HCT116 (cell line): ENCODE measurements around the gene WDR5. TPM values are rescaled to one million over a fixed set of nuclear protein-coding genes. Genes with fewer than 3 reads are reported as not detected.

Experiments
- ATAC-seq: fragments of 200-7000 bp; cut with Tn5 transposase; 2 replicates; pipeline ENCODE4 v1.9.1; 2020; ENCODE audit warnings: mild to moderate bottlenecking, moderate library complexity
- BruUV-seq: library from RNA; stranded (reverse); fragments of 400-500 nt; replicated peaks from 2 replicates; lab custom pipeline; 2021; lab: Mats Ljungman, UMichigan
- CTCF ChIA-PET: fragments of 300-600 bp; sonication (Branson Sonifier 250); formaldehyde crosslinking; loops from one replicate; lab custom pipeline; 2021; ENCODE audit warnings: antibody characterized with exemption; lab: Charles Lee
- POLR2A ChIA-PET: fragments of 300-600, 350-600 bp; sonication (Branson Sonifier 250); formaldehyde crosslinking; loops from one replicate; lab custom pipeline; 2021; ENCODE audit warnings: antibody characterized with exemption; lab: Charles Lee
- RAD21 ChIA-PET, 2 experiments: fragments of 300-600 bp; sonication (Branson Sonifier 250); formaldehyde crosslinking; loops; one replicate each; lab custom pipeline; 2023; ENCODE audit warnings: low total read pairs in 2 of 2; ENCODE audit not compliant: uncharacterized antibody in 2 of 2, unreplicated experiment in 2 of 2, low non-redundant PET in 1 of 2; lab: Charles Lee
- DNase-seq: peaks from one replicate; pipeline ENCODE4 v3.0.0-alpha.2; 2010; ENCODE audit warnings: low read depth, low spot score
- H2AFZ ChIP-seq: fragments of 200-600 bp; shearing (Covaris generic), sonication (generic); 2 replicates; pipeline ENCODE4 v1.6.1; 2017; ENCODE audit warnings: low read depth, mixed run types, mixed read lengths, antibody characterized with exemption, low read length; ENCODE audit not compliant: poor library complexity, severe bottlenecking
- H3K27ac ChIP-seq: 2 replicates; pipeline ENCODE4 v1.5.1; 2012; ENCODE audit warnings: low read depth, low read length
- H3K27me3 ChIP-seq: fragments of 200-600 bp; sonication (generic); 2 replicates; pipeline ENCODE4 v1.6.1; 2016; ENCODE audit warnings: mixed run types, low read length, mixed read lengths; ENCODE audit not compliant: insufficient read depth
- H3K36me3 ChIP-seq, 2 experiments: fragments of 200-500 bp in 1 of 2; fragments of 200-600 bp in 1 of 2; sonication (Bioruptor generic) in 1 of 2; sonication (generic) in 1 of 2; 2 replicates each; pipeline versions ENCODE4 v1.5.1 to v1.6.1; 2014 to 2016; ENCODE audit warnings: low read length in 2 of 2, inconsistent platforms in 1 of 2, mixed read lengths in 1 of 2, mixed run types in 1 of 2; ENCODE audit not compliant: insufficient read depth in 2 of 2, control insufficient read depth in 1 of 2
- H3K4me1 ChIP-seq, 2 experiments: fragments of 200-600 bp in 1 of 2; sonication (generic) in 1 of 2; 2 replicates each; pipeline versions ENCODE4 v1.5.1 to v1.6.1; 2012 to 2017; ENCODE audit warnings: low read length in 2 of 2, inconsistent platforms in 1 of 2, mild to moderate bottlenecking in 1 of 2, mixed read lengths in 1 of 2, mixed run types in 1 of 2, moderate library complexity in 1 of 2; ENCODE audit not compliant: insufficient read depth in 2 of 2, control insufficient read depth in 1 of 2
- H3K4me2 ChIP-seq: fragments of 200-600 bp; sonication (generic); 2 replicates; pipeline ENCODE4 v1.6.1; 2017; ENCODE audit warnings: mixed run types, low read length, mixed read lengths
- H3K4me3 ChIP-seq, 2 experiments: fragments of 200-600 bp in 1 of 2; sonication (generic) in 1 of 2; replicated peaks in 1 of 2; 2 replicates each; pipeline ENCODE4 v1.5.1; 2011 to 2016; ENCODE audit warnings: low read length in 2 of 2, control low read depth in 1 of 2, low read depth in 1 of 2, mild to moderate bottlenecking in 1 of 2, mixed read lengths in 1 of 2, mixed run types in 1 of 2
- H3K79me2 ChIP-seq: fragments of 200-600 bp; sonication (generic); 2 replicates; pipeline ENCODE4 v1.6.1; 2017; ENCODE audit warnings: mild to moderate bottlenecking, mixed run types, low read length, moderate library complexity, mixed read lengths; ENCODE audit not compliant: insufficient read depth
- H3K9ac ChIP-seq: fragments of 200-600 bp; sonication (generic); 2 replicates; pipeline ENCODE4 v1.6.1; 2016; ENCODE audit warnings: low read length, mixed read lengths
- H3K9me2 ChIP-seq: fragments of 200-600 bp; sonication (generic), shearing (Covaris generic); 2 replicates; pipeline ENCODE4 v1.6.1; 2017; ENCODE audit warnings: mixed run types, mild to moderate bottlenecking, moderate library complexity; ENCODE audit not compliant: insufficient read depth
- H3K9me3 ChIP-seq, 2 experiments: fragments of 200-500 bp in 1 of 2; fragments of 200-600 bp in 1 of 2; sonication (Bioruptor generic) in 1 of 2; sonication (generic) in 1 of 2; 2 replicates each; pipeline ENCODE4 v1.6.1; 2014 to 2017; ENCODE audit warnings: low read length in 2 of 2, mixed read lengths in 2 of 2, inconsistent platforms in 1 of 2, low read depth in 1 of 2, mild to moderate bottlenecking in 1 of 2, mixed run types in 1 of 2, moderate library complexity in 1 of 2; ENCODE audit not compliant: control insufficient read depth in 1 of 2, insufficient read depth in 1 of 2
- H4K20me1 ChIP-seq: fragments of 200-600 bp; sonication (generic), shearing (Covaris generic); 2 replicates; pipeline ENCODE4 v1.6.1; 2017; ENCODE audit warnings: mixed run types, mild to moderate bottlenecking, moderate library complexity; ENCODE audit not compliant: insufficient read depth
- ATF3 ChIP-seq: IDR thresholded peaks from 2 replicates; pipeline ENCODE4 v1.6.1; 2012
- CBX3 ChIP-seq: IDR thresholded peaks from 2 replicates; pipeline ENCODE4 v1.6.1; 2012; ENCODE audit warnings: low read depth
- EGR1 ChIP-seq: IDR thresholded peaks from 2 replicates; pipeline ENCODE4 v1.6.1; 2012; ENCODE audit warnings: low read depth
- ELF1 ChIP-seq: IDR thresholded peaks from 2 replicates; pipeline ENCODE4 v1.6.1; 2012; ENCODE audit warnings: low read depth, borderline replicate concordance
- EZH2 ChIP-seq: fragments of 200-600 bp; sonication (generic); IDR thresholded peaks from 2 replicates; pipeline ENCODE4 v1.6.1; 2017; ENCODE audit warnings: antibody characterized with exemption, mixed run types
- EZH2phosphoT487 ChIP-seq: fragments of 200-600 bp; IDR thresholded peaks from 2 replicates; pipeline ENCODE4 v1.6.1; 2018; ENCODE audit warnings: antibody characterized with exemption, borderline replicate concordance
- FOSL1 ChIP-seq: IDR thresholded peaks from 2 replicates; pipeline ENCODE4 v1.6.1; 2012; ENCODE audit warnings: low read depth
- JUND ChIP-seq: IDR thresholded peaks from 2 replicates; pipeline ENCODE4 v1.6.1; 2012
- MAX ChIP-seq: IDR thresholded peaks from 2 replicates; pipeline ENCODE4 v1.6.1; 2012
- POLR2A ChIP-seq: IDR thresholded peaks from 2 replicates; pipeline ENCODE4 v1.7.0; 2011; ENCODE audit warnings: borderline replicate concordance; ENCODE audit not compliant: insufficient read depth, insufficient read length; ENCODE audit errors: extremely low read depth
- POLR2AphosphoS5 ChIP-seq: IDR thresholded peaks from 2 replicates; pipeline ENCODE4 v1.6.1; 2011; ENCODE audit warnings: mild to moderate bottlenecking, low read depth, low read length, moderate library complexity
- RAD21 ChIP-seq: IDR thresholded peaks from 2 replicates; pipeline ENCODE4 v1.6.1; 2012; ENCODE audit warnings: low read depth, mild to moderate bottlenecking
- SIN3A ChIP-seq: IDR thresholded peaks from 2 replicates; pipeline ENCODE4 v1.6.1; 2012; ENCODE audit warnings: low read depth
- SP1 ChIP-seq: IDR thresholded peaks from 2 replicates; pipeline ENCODE4 v1.6.1; 2012; ENCODE audit warnings: low read depth
- TCF7L2 ChIP-seq: IDR thresholded peaks from 2 replicates; pipeline ENCODE4 v1.7.0; 2011; ENCODE audit warnings: borderline replicate concordance, inconsistent platforms; ENCODE audit not compliant: insufficient read depth, insufficient read length; ENCODE audit errors: extremely low read depth
- YY1 ChIP-seq: IDR thresholded peaks from 2 replicates; pipeline ENCODE4 v1.6.1; 2011; ENCODE audit warnings: low read length, low read depth, moderate library complexity, mild to moderate bottlenecking; ENCODE audit not compliant: insufficient replicate concordance; ENCODE audit errors: extremely low read depth
- ZBTB33 ChIP-seq: IDR thresholded peaks from 2 replicates; pipeline ENCODE4 v1.6.1; 2011; ENCODE audit warnings: mild to moderate bottlenecking, low read length, moderate library complexity; ENCODE audit not compliant: insufficient replicate concordance; ENCODE audit errors: extremely low read depth
- ZFX ChIP-seq: fragments of 450-650 bp; IDR thresholded peaks from 2 replicates; pipeline ENCODE4 v1.6.1; 2017
- ZNF274 ChIP-seq: fragments of 200-500 bp; sonication (Bioruptor generic); IDR thresholded peaks from 2 replicates; pipeline ENCODE4 v1.6.1; 2014; ENCODE audit warnings: mild to moderate bottlenecking, low read depth, low read length, inconsistent platforms
- intact Hi-C: fragments of 100-400 bp; cut with micrococcal nuclease; formaldehyde crosslinking; loops from 2 replicates; pipeline ENCODE4 v1.10.0; 2022
- total RNA-seq: library from RNA; stranded (reverse); gene quantifications from one replicate; pipeline ENCODE4 v1.2.1, GENCODE V29; 2021; ENCODE audit not compliant: unreplicated experiment

The WDR5 gene
- total RNA-seq, 1 experiment from 2014 or later, result 55.8 TPM

- Histone ChIP-seq H3K27me3 (no peaks in the 10 kb centered on the region), H3K9me2 (no peaks in the 10 kb centered on the region), H3K4me3 (no peak overlapping the region), H3K4me1 (peaks cover 8 to 11% of the 10 kb centered on the region in 2 experiments), H2AFZ (no peak overlapping the region), H3K9ac (no peak overlapping the region), H3K36me3 (no peaks in the 10 kb centered on the region), H3K79me2 (no peaks in the 10 kb centered on the region), H3K9me3 (no peaks in the 10 kb centered on the region), H3K27ac (no peak overlapping the region), H4K20me1 (no peaks in the 10 kb centered on the region), H3K4me2 (no peak overlapping the region)
- POLR2A ChIA-PET, result no interaction called here
- RAD21 ChIA-PET, result no interaction called here
- ATAC-seq (no peak), DNase-seq (no peak)
- CTCF ChIA-PET, result interaction anchor here (1.3 kb wide), 1 partner anchor 267 kb away, joined by 4 read pairs; no protein-coding TSS in a partner anchor
- intact Hi-C loops, result no loop called here
- TF ChIP-seq EZH2, result no peak
- TF ChIP-seq YY1, result no peak
- no peak for TF ChIP-seq ATF3
- TF ChIP-seq FOSL1, result no peak
- no TSS peak for BruUV-seq
Observed at GRCh38 chr9:134176599-134176968, 40.7 kb downstream of the WDR5 start.

GRCh38 chr9:134177186-134177585 lies 41.3 kb downstream of the WDR5 start:
- Histone ChIP-seq H3K4me3 (no peak overlapping the region), H3K27me3 (no peaks in the 10 kb centered on the region), H3K4me2 (no peak overlapping the region), H4K20me1 (no peaks in the 10 kb centered on the region), H3K79me2 (no peaks in the 10 kb centered on the region), H3K9me3 (no peaks in the 10 kb centered on the region), H3K9ac (no peak overlapping the region), H3K27ac (no peak overlapping the region), H3K4me1 (peaks cover 8 to 11% of the 10 kb centered on the region in 2 experiments), H3K36me3 (no peaks in the 10 kb centered on the region), H3K9me2 (no peaks in the 10 kb centered on the region), H2AFZ (no peak overlapping the region)
- CTCF ChIA-PET, result interaction anchor here (1.3 kb wide), 1 partner anchor 266 kb away, joined by 4 read pairs; no protein-coding TSS in a partner anchor
- BruUV-seq, result no TSS peak
- ATAC-seq (no peak), DNase-seq (no peak)
- TF ChIP-seq TCF7L2 (no peak), JUND (no peak), SIN3A (no peak), EZH2 (no peak), POLR2A (no peak), ZFX (no peak), EZH2phosphoT487 (no peak), FOSL1 (no peak), RAD21 (no peak), ZBTB33 (no peak), ELF1 (no peak), MAX (no peak), ZNF274 (no peak), EGR1 (no peak), SP1 (no peak), YY1 (no peak), POLR2AphosphoS5 (no peak), CBX3 (no peak)
- RAD21 ChIA-PET, result no interaction called here
- intact Hi-C loops, result no loop called here
- POLR2A ChIA-PET, result no interaction called here
